Vagina (tissue), 2 donors: ENCODE measurements around the gene LRRN2. TPM values are rescaled to one million over a fixed set of nuclear protein-coding genes. Genes with fewer than 3 reads are reported as not detected.
A peak's percentile ranks its signal among the peaks of the same experiment; 100 is the strongest.

Experiments
- DNase-seq, 2 donors: peaks; one replicate each; pipeline ENCODE4 v3.0.0-alpha.2; 2017; ENCODE audit errors: extremely low spot score in 2 of 2
- H3K27ac ChIP-seq: fragments of 200-600 bp; sonication (generic); one replicate; pipeline ENCODE4 v1.5.1; 2019
- H3K27me3 ChIP-seq: fragments of 200-600 bp; sonication (generic); one replicate; pipeline ENCODE4 v1.5.1; 2019
- H3K36me3 ChIP-seq, 2 donors: fragments of 200-600 bp; sonication (generic); one replicate each; pipeline ENCODE4 v1.5.1; 2017 to 2019
- H3K4me1 ChIP-seq: fragments of 200-600 bp; sonication (generic); one replicate; pipeline ENCODE4 v1.5.1; 2019
- H3K4me3 ChIP-seq, 2 donors: fragments of 200-600 bp; sonication (generic); 1 replicate in 1 of 2; 2 replicates in 1 of 2; pipeline ENCODE4 v1.5.1; 2016 to 2019
- H3K9me3 ChIP-seq: fragments of 200-600 bp; sonication (generic); one replicate; pipeline ENCODE4 v1.5.1; 2019
- CTCF ChIP-seq, 3 experiments: fragments of 450-650 bp in 2 of 3; fragments of 200-600 bp in 1 of 3; sonication (generic) in 1 of 3; IDR thresholded peaks; one replicate each; pipeline ENCODE4 v1.5.1; 2017 to 2019; ENCODE audit warnings: antibody characterized with exemption in 3 of 3, mild to moderate bottlenecking in 2 of 3, moderate library complexity in 2 of 3
- POLR2A ChIP-seq, 2 donors: fragments of 450-650 bp; IDR thresholded peaks; one replicate each; pipeline ENCODE4 v1.6.1; 2017; ENCODE audit warnings: antibody characterized with exemption in 2 of 2, mild to moderate bottlenecking in 2 of 2, moderate library complexity in 2 of 2
- POLR2AphosphoS5 ChIP-seq, 2 donors: sonication (generic); formaldehyde crosslinking; IDR thresholded peaks; one replicate each; pipeline ENCODE4 v1.9.0; 2017; ENCODE audit warnings: antibody characterized with exemption in 2 of 2, mild to moderate bottlenecking in 2 of 2, low read depth in 1 of 2; ENCODE audit not compliant: insufficient read depth in 1 of 2
- intact Hi-C: fragments of 100-400 bp; cut with DNase I; formaldehyde crosslinking; loops from one replicate; pipeline ENCODE4 v1.15.1; 2023
- total RNA-seq: library from RNA; depleted of rRNA; stranded (reverse); fragments of >200 nt; gene quantifications from one replicate; pipeline ENCODE4 v1.2.3, GENCODE V29; 2016

LRRN2 gene
- total RNA-seq, 1 donor from 2014 or later, result 3.4 TPM

GRCh38 chr1:204731985-204732575 lies 46.5 kb upstream of the LRRN2 start:
- Histone ChIP-seq H3K27me3 (no peaks in the 10 kb centered on the region), H3K4me3 (no peak overlapping the region), H3K36me3 (no peaks in the 10 kb centered on the region), H3K9me3 (no peaks in the 10 kb centered on the region), H3K27ac (no peak overlapping the region), H3K4me1 (no peaks in the 10 kb centered on the region)
- intact Hi-C loops, result no loop called here
- TF ChIP-seq POLR2AphosphoS5 (IDR thresholded peaks at IDR 0.05; ENCODE audit: insufficient read depth in 1 of 2, low read depth in 1 of 2) (no peak), CTCF (IDR thresholded peaks at IDR 0.05) (no peak)
- DNase-seq, result peak in 1 of 2 donors; percentile 40

GRCh38 chr1:204731509-204731908 lies 46.0 kb upstream of the LRRN2 start:
- Histone ChIP-seq H3K36me3 (no peaks in the 10 kb centered on the region), H3K9me3 (no peaks in the 10 kb centered on the region), H3K4me3 (no peak overlapping the region), H3K27ac (no peak overlapping the region), H3K27me3 (no peaks in the 10 kb centered on the region), H3K4me1 (no peaks in the 10 kb centered on the region)
- DNase-seq, result peak in 1 of 2 donors; percentile 72
- intact Hi-C loops, result no loop called here
- TF ChIP-seq CTCF (IDR thresholded peaks at IDR 0.05) (no peak), POLR2A (IDR thresholded peaks at IDR 0.05) (no peak), POLR2AphosphoS5 (IDR thresholded peaks at IDR 0.05; ENCODE audit: insufficient read depth in 1 of 2, low read depth in 1 of 2) (no peak)

GRCh38 chr1:204730826-204731459 lies 45.4 kb upstream of the LRRN2 start:
- peak in 1 of 2 donors; percentile 46 for DNase-seq
- intact Hi-C loops, result no loop called here
- Histone ChIP-seq H3K4me1 (no peaks in the 10 kb centered on the region), H3K27me3 (no peaks in the 10 kb centered on the region), H3K4me3 (no peak overlapping the region), H3K36me3 (no peaks in the 10 kb centered on the region), H3K9me3 (no peaks in the 10 kb centered on the region), H3K27ac (no peak overlapping the region)
- TF ChIP-seq POLR2A (IDR thresholded peaks at IDR 0.05) (no peak), POLR2AphosphoS5 (IDR thresholded peaks at IDR 0.05; ENCODE audit: insufficient read depth in 1 of 2, low read depth in 1 of 2) (no peak), CTCF (IDR thresholded peaks at IDR 0.05) (no peak)

- TF ChIP-seq POLR2AphosphoS5 (IDR thresholded peaks at IDR 0.05; ENCODE audit: insufficient read depth in 1 of 2, low read depth in 1 of 2), result no peak
- TF ChIP-seq POLR2A (IDR thresholded peaks at IDR 0.05), result no peak
- no peak for TF ChIP-seq CTCF (IDR thresholded peaks at IDR 0.05)
- H3K4me1 ChIP-seq, result no peaks in the 10 kb centered on the region
- H3K36me3 ChIP-seq, result no peaks in the 10 kb centered on the region
- DNase-seq, result no peak
- no peak overlapping the region for H3K4me3 ChIP-seq
- no peak overlapping the region for H3K27ac ChIP-seq
- intact Hi-C loops, result no loop called here
- H3K9me3 ChIP-seq, result no peaks in the 10 kb centered on the region
- no peaks in the 10 kb centered on the region for H3K27me3 ChIP-seq
Observed at GRCh38 chr1:204729516-204729915, 44.0 kb upstream of the LRRN2 start.

GRCh38 chr1:204728456-204728855 lies 42.9 kb upstream of the LRRN2 start:
- no peaks in the 10 kb centered on the region for H3K27me3 ChIP-seq
- intact Hi-C loops, result no loop called here

More at GRCh38 chr1:204728456-204728855, 42.9 kb upstream of the LRRN2 start:
- no peak for DNase-seq
- Histone ChIP-seq H3K4me3 (no peak overlapping the region), H3K9me3 (no peaks in the 10 kb centered on the region), H3K36me3 (no peaks in the 10 kb centered on the region), H3K27ac (no peak overlapping the region), H3K4me1 (no peaks in the 10 kb centered on the region)
- TF ChIP-seq POLR2A (IDR thresholded peaks at IDR 0.05), result no peak
- no peak for TF ChIP-seq POLR2AphosphoS5 (IDR thresholded peaks at IDR 0.05; ENCODE audit: insufficient read depth in 1 of 2, low read depth in 1 of 2)
- no peak for TF ChIP-seq CTCF (IDR thresholded peaks at IDR 0.05)
